Mesenchymal stem cell (in vitro differentiated cells and primary cell): ENCODE results near the gene VPS37B.

Experiments
- DNase-seq: peaks from one replicate; pipeline ENCODE4 v3.0.0-alpha.2; 2013
- H2AFZ ChIP-seq: one replicate; pipeline ENCODE4 v1.6.1; 2013; ENCODE audit warnings: low read depth, mild to moderate bottlenecking, control low read depth, inconsistent platforms, low read length, moderate library complexity
- H2AK5ac ChIP-seq: 2 replicates; pipeline ENCODE4 v1.6.1; 2013; ENCODE audit warnings: low read length, moderate library complexity, mild to moderate bottlenecking, inconsistent platforms; ENCODE audit not compliant: severe bottlenecking
- H2BK120ac ChIP-seq: one replicate; pipeline ENCODE4 v1.6.1; 2013; ENCODE audit warnings: low read depth, mild to moderate bottlenecking, inconsistent platforms, low read length, moderate library complexity
- H2BK12ac ChIP-seq, 2 experiments: one replicate each; pipeline ENCODE4 v1.6.1; 2013; ENCODE audit warnings: inconsistent platforms in 2 of 2, low read length in 2 of 2, mild to moderate bottlenecking in 2 of 2, moderate library complexity in 2 of 2, control low read depth in 1 of 2
- H2BK15ac ChIP-seq: one replicate; pipeline ENCODE4 v1.6.1; 2013; ENCODE audit warnings: mild to moderate bottlenecking, low read depth, inconsistent platforms; ENCODE audit not compliant: poor library complexity, severe bottlenecking
- H2BK5ac ChIP-seq: 2 replicates; pipeline ENCODE4 v1.6.1; 2013; ENCODE audit warnings: low read depth, mild to moderate bottlenecking, low read length, control low read depth, inconsistent platforms; ENCODE audit not compliant: poor library complexity, severe bottlenecking
- H3K14ac ChIP-seq, 2 experiments: one replicate each; pipeline ENCODE4 v1.6.1; 2013; ENCODE audit warnings: inconsistent platforms in 2 of 2, low read length in 2 of 2, control low read depth in 1 of 2, mild to moderate bottlenecking in 1 of 2, moderate library complexity in 1 of 2
- H3K18ac ChIP-seq, 2 experiments: one replicate each; pipeline ENCODE4 v1.6.1; 2013; ENCODE audit warnings: inconsistent platforms in 2 of 2, low read length in 2 of 2, control low read depth in 1 of 2, low read depth in 1 of 2, mild to moderate bottlenecking in 1 of 2
- H3K23ac ChIP-seq, 2 experiments: one replicate each; pipeline ENCODE4 v1.6.1; 2013; ENCODE audit warnings: inconsistent platforms in 2 of 2, low read length in 2 of 2, mild to moderate bottlenecking in 2 of 2, moderate library complexity in 2 of 2, control low read depth in 1 of 2
- H3K27ac ChIP-seq: 2 replicates; pipeline ENCODE4 v1.5.1; 2013; ENCODE audit warnings: mild to moderate bottlenecking, moderate library complexity, low read length, control low read depth, inconsistent platforms; ENCODE audit not compliant: poor library complexity, severe bottlenecking
- H3K27me3 ChIP-seq, 2 experiments: 2 replicates each; pipeline versions ENCODE4 v1.6.1 to v1.7.0; 2013; ENCODE audit warnings: low read length in 2 of 2, mild to moderate bottlenecking in 2 of 2, moderate library complexity in 2 of 2, control low read depth in 1 of 2, inconsistent platforms in 1 of 2; ENCODE audit not compliant: control insufficient read depth in 1 of 2, insufficient read depth in 1 of 2
- H3K36me3 ChIP-seq, 2 experiments: 2 replicates each; pipeline versions ENCODE4 v1.6.1 to v1.7.0; 2013; ENCODE audit warnings: low read length in 2 of 2, control low read depth in 1 of 2, inconsistent platforms in 1 of 2, low read depth in 1 of 2, mild to moderate bottlenecking in 1 of 2; ENCODE audit not compliant: insufficient read depth in 2 of 2, control insufficient read depth in 1 of 2
- H3K4ac ChIP-seq, 2 experiments: one replicate each; pipeline ENCODE4 v1.6.1; 2013; ENCODE audit warnings: inconsistent platforms in 2 of 2, low read length in 2 of 2, mild to moderate bottlenecking in 2 of 2, moderate library complexity in 2 of 2, control low read depth in 1 of 2, low read depth in 1 of 2
- H3K4me1 ChIP-seq: 2 replicates; pipeline ENCODE4 v1.6.1; 2013; ENCODE audit warnings: low read depth, low read length, control low read depth; ENCODE audit not compliant: control insufficient read depth, insufficient read depth
- H3K4me2 ChIP-seq: 2 replicates; pipeline ENCODE4 v1.6.1; 2013; ENCODE audit warnings: low read length, mild to moderate bottlenecking, inconsistent platforms; ENCODE audit not compliant: poor library complexity, severe bottlenecking
- H3K4me3 ChIP-seq, 2 experiments: 2 replicates each; pipeline versions ENCODE4 v1.5.1 to v1.7.0; 2013; ENCODE audit warnings: low read length in 2 of 2, mild to moderate bottlenecking in 2 of 2, control low read depth in 1 of 2, low read depth in 1 of 2; ENCODE audit not compliant: insufficient read depth in 1 of 2
- H3K79me1 ChIP-seq: replicated peaks from 2 replicates; pipeline ENCODE4 v1.6.1; 2013; ENCODE audit warnings: mild to moderate bottlenecking, control low read depth, low read length, inconsistent platforms; ENCODE audit not compliant: poor library complexity, severe bottlenecking
- H3K9ac ChIP-seq: 2 replicates; pipeline ENCODE4 v1.7.0; 2013; ENCODE audit warnings: mild to moderate bottlenecking, low read length, moderate library complexity
- H3K9me3 ChIP-seq: 2 replicates; pipeline ENCODE4 v1.7.0; 2013; ENCODE audit warnings: mild to moderate bottlenecking, low read length; ENCODE audit not compliant: control insufficient read depth
- H4K8ac ChIP-seq: one replicate; pipeline ENCODE4 v1.6.1; 2013; ENCODE audit warnings: inconsistent platforms, mild to moderate bottlenecking, low read length, moderate library complexity
- H4K91ac ChIP-seq: one replicate; pipeline ENCODE4 v1.6.1; 2013; ENCODE audit warnings: mild to moderate bottlenecking, low read length, inconsistent platforms
- WGBS: methylation state at CpG from one replicate; pipeline ENCODE4 v1.1.7; 2013; ENCODE audit warnings: mixed read lengths; 5-methylcytosine and 5-hydroxymethylcytosine counted together

Gene VPS37B

GRCh38 chr12:122839907-122840554 lies 55.9 kb downstream of the VPS37B start:
- H2AFZ ChIP-seq, result no peak overlapping the region
- H3K4me1 ChIP-seq, result peaks cover 50% of the 10 kb centered on the region
- H3K23ac ChIP-seq, result no peak overlapping the region

GRCh38 chr12:122838841-122839240 lies 57.1 kb downstream of the VPS37B start:
- Histone ChIP-seq H3K79me1 (peaks cover 17% of the 10 kb centered on the region), H2BK12ac (no peak overlapping the region), H3K4me3 (no peak overlapping the region), H2AFZ (no peak overlapping the region), H3K4ac (no peak overlapping the region), H3K4me2 (no peak overlapping the region), H2BK120ac (no peak overlapping the region), H3K18ac (no peak overlapping the region), H3K27ac (no peak overlapping the region), H3K14ac (no peak overlapping the region), H3K27me3 (no peaks in the 10 kb centered on the region), H2BK5ac (no peak overlapping the region), H4K8ac (no peak overlapping the region), H2AK5ac (no peak overlapping the region), H4K91ac (no peak overlapping the region), H3K9ac (no peak overlapping the region), H3K23ac (no peak overlapping the region), H3K4me1 (peaks cover 46% of the 10 kb centered on the region), H3K36me3 (peaks cover 0 to 11% of the 10 kb centered on the region in 2 experiments), H3K9me3 (no peaks in the 10 kb centered on the region), H2BK15ac (no peak overlapping the region)
- WGBS, result 92% methylated on average over 5 of the region's 5 CpGs
- no peak for DNase-seq

More at GRCh38 chr12:122839907-122840554, 55.9 kb downstream of the VPS37B start:
- Histone ChIP-seq H2AK5ac (peak overlapping the region; percentile 87), H3K18ac (no peak overlapping the region), H4K8ac (no peak overlapping the region), H3K9me3 (no peaks in the 10 kb centered on the region), H3K36me3 (peaks cover 0 to 19% of the 10 kb centered on the region in 2 experiments), H3K14ac (no peak overlapping the region), H2BK5ac (no peak overlapping the region), H3K79me1 (peaks cover 26% of the 10 kb centered on the region), H3K9ac (no peak overlapping the region), H2BK120ac (no peak overlapping the region), H4K91ac (no peak overlapping the region), H3K4me2 (no peak overlapping the region), H3K4me3 (no peak overlapping the region), H3K27me3 (no peaks in the 10 kb centered on the region), H2BK12ac (no peak overlapping the region), H2BK15ac (no peak overlapping the region), H3K4ac (no peak overlapping the region), H3K27ac (no peak overlapping the region)
- WGBS, result 92% methylated on average over 18 of the region's 18 CpGs
- DNase-seq, result no peak

- H3K23ac ChIP-seq, result no peak overlapping the region
- H3K27ac ChIP-seq, result peak overlapping the region; percentile 36
- H3K9ac ChIP-seq, result no peak overlapping the region
- no peak overlapping the region for H3K4ac ChIP-seq
- H2BK120ac ChIP-seq, result no peak overlapping the region
- H3K36me3 ChIP-seq, result peaks cover 0 to 11% of the 10 kb centered on the region in 2 experiments
- H3K4me2 ChIP-seq, result peak overlapping the region; percentile 60
- no peak overlapping the region for H3K18ac ChIP-seq
- H3K4me1 ChIP-seq, result peaks cover 36% of the 10 kb centered on the region
- H3K9me3 ChIP-seq, result no peaks in the 10 kb centered on the region
- H2BK15ac ChIP-seq, result no peak overlapping the region
- H2AK5ac ChIP-seq, result no peak overlapping the region
- peaks cover 14% of the 10 kb centered on the region for H3K79me1 ChIP-seq
- no peak overlapping the region for H3K4me3 ChIP-seq
- no peak overlapping the region for H2BK12ac ChIP-seq
- H2BK5ac ChIP-seq, result peak overlapping the region; percentile 31
- no peak overlapping the region for H4K8ac ChIP-seq
- H4K91ac ChIP-seq, result no peak overlapping the region
- no peak overlapping the region for H3K14ac ChIP-seq
- no peak for DNase-seq
- no peaks in the 10 kb centered on the region for H3K27me3 ChIP-seq
- WGBS, result 95% methylated on average over 22 of the region's 22 CpGs
- no peak overlapping the region for H2AFZ ChIP-seq
These were observed 58.3 kb downstream of the VPS37B start for GRCh38 chr12:122837306-122838265.
